HG02973 (cell line): ENCODE results near the gene GRID1.
"Not testable (repeated sequence)": the region's sequence is repeated elsewhere in the genome, so short reads cannot be mapped to it uniquely, and the experiment has no call there.

Source experiments
- ATAC-seq: cut with Tn5 transposase; IDR thresholded peaks from one replicate; pipeline ENCODE4 v1.9.1; 2021; ENCODE audit warnings: moderate library complexity; ENCODE audit not compliant: unreplicated experiment

GRID1 gene

GRCh38 chr10:86057708-86058107 is 308.9 kb downstream of the GRID1 start:
- no peak for ATAC-seq

GRCh38 chr10:86056672-86057071 is 309.9 kb downstream of the GRID1 start:
- ATAC-seq, result no peak

- ATAC-seq, result no peak
These were observed 310.7 kb downstream of the GRID1 start for GRCh38 chr10:86055928-86056327.

- no peak for ATAC-seq
These were observed 312.9 kb downstream of the GRID1 start for GRCh38 chr10:86053675-86054074.

GRCh38 chr10:86051586-86051985 is 315.0 kb downstream of the GRID1 start:
- no peak for ATAC-seq

- ATAC-seq, result no peak
These were observed 317.2 kb downstream of the GRID1 start for GRCh38 chr10:86049442-86049841.

- no peak for ATAC-seq
These were observed 317.6 kb downstream of the GRID1 start for GRCh38 chr10:86048973-86049372.

GRCh38 chr10:86048571-86048970 is 318.0 kb downstream of the GRID1 start:
- no peak for ATAC-seq

- no peak for ATAC-seq
These were observed 319.0 kb downstream of the GRID1 start for GRCh38 chr10:86047588-86047987.

GRCh38 chr10:86046845-86047460 is 319.6 kb downstream of the GRID1 start:
- ATAC-seq, result no peak

GRCh38 chr10:86045896-86046295 is 320.7 kb downstream of the GRID1 start:
- no peak for ATAC-seq

- ATAC-seq, result no peak
These were observed 322.6 kb downstream of the GRID1 start for GRCh38 chr10:86044029-86044428.

GRCh38 chr10:86043236-86043635 is 323.4 kb downstream of the GRID1 start:
- ATAC-seq, result no peak

GRCh38 chr10:86042161-86042560 is 324.4 kb downstream of the GRID1 start:
- no peak for ATAC-seq

GRCh38 chr10:86041116-86041515 is 325.5 kb downstream of the GRID1 start:
- no peak for ATAC-seq

GRCh38 chr10:86038371-86038770 is 328.2 kb downstream of the GRID1 start:
- ATAC-seq, result no peak

GRCh38 chr10:86037096-86037495 is 329.5 kb downstream of the GRID1 start:
- no peak for ATAC-seq

- ATAC-seq, result no peak
These were observed 330.1 kb downstream of the GRID1 start for GRCh38 chr10:86036544-86036831.

- no peak for ATAC-seq
These were observed 330.6 kb downstream of the GRID1 start for GRCh38 chr10:86035791-86036543.

GRCh38 chr10:86034710-86035109 is 331.9 kb downstream of the GRID1 start:
- ATAC-seq, result no peak

- no peak for ATAC-seq
These were observed 333.0 kb downstream of the GRID1 start for GRCh38 chr10:86033581-86033980.

GRCh38 chr10:86032087-86032486 is 334.5 kb downstream of the GRID1 start:
- ATAC-seq, result not testable (repeated sequence)

GRCh38 chr10:86030312-86030711 is 336.3 kb downstream of the GRID1 start:
- no peak for ATAC-seq
